Measurements from ENCODE around the gene ITPKB. TPM values are rescaled to one million over a fixed set of nuclear protein-coding genes. Genes with fewer than 3 reads are reported as not detected.
A peak's percentile ranks its signal among the peaks of the same experiment; 100 is the strongest.

Gene ITPKB
- 6.2 and 7.1 TPM in 2 replicates for total RNA-seq

DNA sequence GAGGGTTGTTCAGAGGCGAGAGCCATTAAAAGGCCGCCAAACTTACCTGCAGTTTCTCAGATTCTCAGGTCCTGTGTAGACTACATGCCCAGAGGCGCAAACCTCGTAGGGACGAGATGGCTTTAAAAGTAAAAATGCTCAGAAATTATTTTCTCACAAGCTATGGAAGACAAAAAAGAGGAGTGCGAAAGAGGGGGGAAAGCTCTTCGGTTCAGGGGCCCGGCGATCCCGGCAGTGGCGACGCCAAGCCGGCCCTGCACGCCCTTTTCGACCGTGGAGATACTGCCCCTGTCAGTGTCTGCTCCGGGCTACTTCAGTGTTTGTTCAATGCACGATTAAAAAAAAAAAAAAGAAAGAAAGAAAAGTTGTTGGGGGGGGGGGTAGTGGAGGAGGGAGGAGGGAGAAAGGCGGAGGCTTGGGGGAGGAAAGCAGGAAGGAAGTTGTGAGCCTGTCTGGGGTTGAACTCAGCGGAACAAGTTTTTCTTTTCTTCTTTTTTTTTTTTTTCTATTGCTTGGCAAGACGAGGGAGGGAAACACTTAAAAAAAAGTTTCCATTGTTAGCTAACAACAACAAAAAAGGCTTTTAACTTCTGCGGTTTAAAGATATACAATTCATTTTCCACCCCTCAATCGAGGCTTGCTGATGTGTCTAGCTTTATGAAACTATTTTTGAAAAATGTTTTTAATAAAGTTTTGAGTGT lies at the start of gene ITPKB:
ITPKB (minus strand) TSS at position 288 of the 701 bp plus-strand sequence. CDS start 1,824 bp downstream, outside the sequence.
- H3K27ac ChIP-seq (ENCODE audit: low read depth, low read length) = no peak within 1 kb of the TSS
- peaks cover 4% of the 10 kb centered on the region for H3K27me3 ChIP-seq (ENCODE audit: insufficient read depth, low read length)
- H3K9me3 ChIP-seq (ENCODE audit: low read depth, low read length) = no peaks in the 10 kb centered on the region
- H3K4me3 ChIP-seq (ENCODE audit: insufficient read depth, low read length) = peak within 1 kb of the TSS; percentile 80
- DNase-seq (ENCODE audit: insufficient read length, low spot score, missing footprints) = peak; percentile 87
- H3K4me1 ChIP-seq (ENCODE audit: insufficient read depth, low read length) = peaks cover 3% of the 10 kb centered on the region
- H3K79me2 ChIP-seq (ENCODE audit: insufficient read depth, low read length) = no peaks in the 10 kb centered on the region
- H2AFZ ChIP-seq (ENCODE audit: low read length) = peak within 1 kb of the TSS; percentile 91
- H4K20me1 ChIP-seq (ENCODE audit: insufficient read depth, low read length) = no peaks in the 10 kb centered on the region
- TF ChIP-seq, protein P1, sequence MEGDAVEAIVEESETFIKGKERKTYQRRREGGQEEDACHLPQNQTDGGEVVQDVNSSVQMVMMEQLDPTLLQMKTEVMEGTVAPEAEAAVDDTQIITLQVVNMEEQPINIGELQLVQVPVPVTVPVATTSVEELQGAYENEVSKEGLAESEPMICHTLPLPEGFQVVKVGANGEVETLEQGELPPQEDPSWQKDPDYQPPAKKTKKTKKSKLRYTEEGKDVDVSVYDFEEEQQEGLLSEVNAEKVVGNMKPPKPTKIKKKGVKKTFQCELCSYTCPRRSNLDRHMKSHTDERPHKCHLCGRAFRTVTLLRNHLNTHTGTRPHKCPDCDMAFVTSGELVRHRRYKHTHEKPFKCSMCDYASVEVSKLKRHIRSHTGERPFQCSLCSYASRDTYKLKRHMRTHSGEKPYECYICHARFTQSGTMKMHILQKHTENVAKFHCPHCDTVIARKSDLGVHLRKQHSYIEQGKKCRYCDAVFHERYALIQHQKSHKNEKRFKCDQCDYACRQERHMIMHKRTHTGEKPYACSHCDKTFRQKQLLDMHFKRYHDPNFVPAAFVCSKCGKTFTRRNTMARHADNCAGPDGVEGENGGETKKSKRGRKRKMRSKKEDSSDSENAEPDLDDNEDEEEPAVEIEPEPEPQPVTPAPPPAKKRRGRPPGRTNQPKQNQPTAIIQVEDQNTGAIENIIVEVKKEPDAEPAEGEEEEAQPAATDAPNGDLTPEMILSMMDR (IDR thresholded peaks at IDR 0.05; ENCODE audit: extremely low read depth, low read depth, low read length) = no peak
- no peaks in the 10 kb centered on the region for H3K36me3 ChIP-seq (ENCODE audit: insufficient read depth, low read length)
- peak within 1 kb of the TSS; percentile 96 for H3K4me2 ChIP-seq (ENCODE audit: insufficient read depth, low read length)

DNA sequence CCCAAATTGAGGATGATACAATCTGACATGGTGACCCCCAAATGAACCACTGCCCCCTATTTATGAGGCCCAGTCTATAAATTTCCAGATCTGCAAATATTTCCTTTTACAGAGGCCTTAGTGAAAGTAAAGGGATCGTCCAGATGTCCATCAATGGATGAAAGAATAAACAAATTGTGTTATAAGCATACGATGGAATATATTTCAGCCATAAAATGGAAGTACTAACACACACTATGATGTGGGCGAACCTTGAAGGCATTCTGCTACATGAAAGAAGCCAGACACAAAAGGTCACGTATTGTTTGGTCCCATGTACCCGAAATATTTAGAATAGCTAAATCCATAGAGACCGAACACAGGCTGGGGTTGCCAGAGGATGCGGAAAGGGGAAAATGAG lies 48.6 kb upstream of the ITPKB start:
- Histone ChIP-seq H3K4me1 (ENCODE audit: insufficient read depth, low read length) (no peaks in the 10 kb centered on the region), H3K79me2 (ENCODE audit: insufficient read depth, low read length) (no peaks in the 10 kb centered on the region), H3K36me3 (ENCODE audit: insufficient read depth, low read length) (no peaks in the 10 kb centered on the region), H3K27ac (ENCODE audit: low read depth, low read length) (no peak overlapping the region), H3K4me2 (ENCODE audit: insufficient read depth, low read length) (no peak overlapping the region), H4K20me1 (ENCODE audit: insufficient read depth, low read length) (no peaks in the 10 kb centered on the region), H3K4me3 (ENCODE audit: insufficient read depth, low read length) (no peak overlapping the region), H3K9me3 (ENCODE audit: low read depth, low read length) (no peaks in the 10 kb centered on the region), H3K27me3 (ENCODE audit: insufficient read depth, low read length) (peaks cover 10% of the 10 kb centered on the region), H2AFZ (ENCODE audit: low read length) (no peak overlapping the region)
- TF ChIP-seq, protein P1 (IDR thresholded peaks at IDR 0.05; ENCODE audit: extremely low read depth, low read depth, low read length) = no peak
- DNase-seq (ENCODE audit: insufficient read length, low spot score, missing footprints) = no peak

DNA sequence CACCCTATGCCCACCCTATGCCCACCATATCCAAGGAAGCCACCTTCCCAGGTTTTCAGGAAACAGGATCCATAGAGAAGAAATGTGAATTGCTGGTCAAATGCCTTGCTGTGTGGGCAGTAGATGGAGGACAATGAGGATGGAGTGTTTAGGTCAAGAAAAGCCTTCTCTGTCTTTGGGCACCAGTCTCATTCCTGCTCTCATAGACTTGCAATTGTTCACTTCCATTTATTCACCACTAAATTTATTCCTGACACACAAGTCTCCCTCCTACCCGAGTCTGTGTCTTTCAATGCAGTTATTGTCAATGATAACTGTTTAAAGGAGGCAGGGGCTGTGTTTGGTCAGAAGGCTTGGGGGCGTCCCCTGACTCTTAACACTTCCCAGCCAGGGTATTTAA lies 48.0 kb upstream of the ITPKB start:
- Histone ChIP-seq H3K9me3 (ENCODE audit: low read depth, low read length) (no peaks in the 10 kb centered on the region), H4K20me1 (ENCODE audit: insufficient read depth, low read length) (no peaks in the 10 kb centered on the region), H3K4me2 (ENCODE audit: insufficient read depth, low read length) (no peak overlapping the region), H3K79me2 (ENCODE audit: insufficient read depth, low read length) (no peaks in the 10 kb centered on the region), H2AFZ (ENCODE audit: low read length) (no peak overlapping the region), H3K4me3 (ENCODE audit: insufficient read depth, low read length) (no peak overlapping the region), H3K27me3 (ENCODE audit: insufficient read depth, low read length) (peaks cover 7% of the 10 kb centered on the region), H3K4me1 (ENCODE audit: insufficient read depth, low read length) (no peaks in the 10 kb centered on the region), H3K36me3 (ENCODE audit: insufficient read depth, low read length) (no peaks in the 10 kb centered on the region), H3K27ac (ENCODE audit: low read depth, low read length) (no peak overlapping the region)
- TF ChIP-seq, protein P1 (IDR thresholded peaks at IDR 0.05; ENCODE audit: extremely low read depth, low read depth, low read length) = no peak
- DNase-seq (ENCODE audit: insufficient read length, low spot score, missing footprints) = no peak

DNA sequence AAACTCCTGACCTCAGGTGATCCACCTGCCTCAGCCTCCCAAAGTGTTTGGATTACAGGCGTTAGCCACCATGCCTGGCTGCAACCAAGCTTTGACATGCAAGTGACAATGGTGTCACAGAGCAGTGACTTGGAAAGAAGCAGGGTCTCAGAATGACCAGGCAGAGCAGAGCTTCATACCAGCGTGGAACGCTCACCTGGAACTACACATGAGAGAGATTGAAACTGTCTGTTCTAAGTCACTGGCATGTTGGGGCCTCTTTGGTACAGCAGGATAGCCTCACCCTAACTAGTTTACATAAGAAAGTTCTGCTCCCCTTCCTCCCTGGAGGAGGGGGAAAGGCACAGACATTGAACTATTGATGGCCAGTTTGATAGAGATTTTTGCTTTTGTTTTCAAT lies 47.5 kb upstream of the ITPKB start:
- Histone ChIP-seq H3K79me2 (ENCODE audit: insufficient read depth, low read length) (no peaks in the 10 kb centered on the region), H3K4me3 (ENCODE audit: insufficient read depth, low read length) (no peak overlapping the region), H2AFZ (ENCODE audit: low read length) (no peak overlapping the region), H3K27me3 (ENCODE audit: insufficient read depth, low read length) (peaks cover 12% of the 10 kb centered on the region), H3K4me1 (ENCODE audit: insufficient read depth, low read length) (no peaks in the 10 kb centered on the region), H3K9me3 (ENCODE audit: low read depth, low read length) (no peaks in the 10 kb centered on the region), H4K20me1 (ENCODE audit: insufficient read depth, low read length) (no peaks in the 10 kb centered on the region), H3K27ac (ENCODE audit: low read depth, low read length) (no peak overlapping the region), H3K4me2 (ENCODE audit: insufficient read depth, low read length) (no peak overlapping the region), H3K36me3 (ENCODE audit: insufficient read depth, low read length) (no peaks in the 10 kb centered on the region)
- TF ChIP-seq, protein P1 (IDR thresholded peaks at IDR 0.05; ENCODE audit: extremely low read depth, low read depth, low read length) = no peak
- DNase-seq (ENCODE audit: insufficient read length, low spot score, missing footprints) = no peak
